Epithelial cell of proximal tubule (primary cell): ENCODE results near the gene GPALPP1. TPM values are rescaled to one million over a fixed set of nuclear protein-coding genes. Genes with fewer than 3 reads are reported as not detected.

ENCODE experiments used
- DNase-seq: peaks from one replicate; pipeline ENCODE4 v3.0.0-alpha.2; 2011; ENCODE audit warnings: low read depth
- H3K4me3 ChIP-seq: 2 replicates; pipeline ENCODE4 v1.5.1; 2011; ENCODE audit warnings: low read depth, mild to moderate bottlenecking, low read length
- total RNA-seq: library from RNA; depleted of rRNA; stranded (reverse); fragments of >200 nt; gene quantifications from 2 replicates; pipeline ENCODE4 v1.2.3, GENCODE V29; 2015
- TF ChIP-seq, protein P1 (sequence below): conservative IDR thresholded peaks from 2 replicates; pipeline ENCODE4 v1.5.1; 2012; ENCODE audit warnings: low read depth, mild to moderate bottlenecking, low read length

Gene GPALPP1
- total RNA-seq, 1 donor from 2014 or later, result 19.8 TPM

DNA sequence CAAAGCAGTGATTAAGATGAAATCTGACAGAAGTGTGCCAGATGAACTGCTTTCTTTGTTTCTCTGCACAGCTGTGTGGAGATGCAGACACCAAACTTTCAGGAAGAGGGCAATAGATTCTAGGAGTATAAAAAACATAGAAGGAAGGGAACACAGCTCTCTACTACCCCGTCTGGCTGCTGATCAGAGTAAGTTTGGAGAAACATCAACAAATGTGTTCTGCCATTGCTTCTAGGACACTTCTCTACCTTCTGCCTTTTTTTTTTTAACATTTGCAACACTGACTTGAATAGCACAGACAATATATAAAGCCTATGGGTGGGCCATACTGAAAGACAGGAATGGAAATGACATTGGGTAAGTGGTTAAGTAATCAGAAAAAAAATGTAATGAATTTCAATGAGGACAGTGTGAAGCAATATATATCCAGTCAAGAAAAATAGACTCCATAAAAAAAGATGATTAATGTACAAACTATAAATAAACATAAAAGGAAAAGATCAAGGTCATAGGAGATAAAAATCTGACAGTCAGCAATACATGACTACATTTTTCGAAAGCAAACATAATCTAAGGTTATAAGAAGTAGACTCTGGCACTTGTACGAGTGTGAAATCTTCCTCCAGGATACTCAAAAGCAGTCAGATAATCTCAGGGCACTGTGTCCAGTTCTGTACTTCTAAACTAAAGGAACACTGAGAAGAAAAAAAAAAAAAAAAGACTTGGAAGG is 21.5 kb upstream of the GPALPP1 start:
- TF ChIP-seq, protein P1, sequence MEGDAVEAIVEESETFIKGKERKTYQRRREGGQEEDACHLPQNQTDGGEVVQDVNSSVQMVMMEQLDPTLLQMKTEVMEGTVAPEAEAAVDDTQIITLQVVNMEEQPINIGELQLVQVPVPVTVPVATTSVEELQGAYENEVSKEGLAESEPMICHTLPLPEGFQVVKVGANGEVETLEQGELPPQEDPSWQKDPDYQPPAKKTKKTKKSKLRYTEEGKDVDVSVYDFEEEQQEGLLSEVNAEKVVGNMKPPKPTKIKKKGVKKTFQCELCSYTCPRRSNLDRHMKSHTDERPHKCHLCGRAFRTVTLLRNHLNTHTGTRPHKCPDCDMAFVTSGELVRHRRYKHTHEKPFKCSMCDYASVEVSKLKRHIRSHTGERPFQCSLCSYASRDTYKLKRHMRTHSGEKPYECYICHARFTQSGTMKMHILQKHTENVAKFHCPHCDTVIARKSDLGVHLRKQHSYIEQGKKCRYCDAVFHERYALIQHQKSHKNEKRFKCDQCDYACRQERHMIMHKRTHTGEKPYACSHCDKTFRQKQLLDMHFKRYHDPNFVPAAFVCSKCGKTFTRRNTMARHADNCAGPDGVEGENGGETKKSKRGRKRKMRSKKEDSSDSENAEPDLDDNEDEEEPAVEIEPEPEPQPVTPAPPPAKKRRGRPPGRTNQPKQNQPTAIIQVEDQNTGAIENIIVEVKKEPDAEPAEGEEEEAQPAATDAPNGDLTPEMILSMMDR, result peak; percentile 35
- no peak for DNase-seq
- H3K4me3 ChIP-seq, result no peak overlapping the region

DNA sequence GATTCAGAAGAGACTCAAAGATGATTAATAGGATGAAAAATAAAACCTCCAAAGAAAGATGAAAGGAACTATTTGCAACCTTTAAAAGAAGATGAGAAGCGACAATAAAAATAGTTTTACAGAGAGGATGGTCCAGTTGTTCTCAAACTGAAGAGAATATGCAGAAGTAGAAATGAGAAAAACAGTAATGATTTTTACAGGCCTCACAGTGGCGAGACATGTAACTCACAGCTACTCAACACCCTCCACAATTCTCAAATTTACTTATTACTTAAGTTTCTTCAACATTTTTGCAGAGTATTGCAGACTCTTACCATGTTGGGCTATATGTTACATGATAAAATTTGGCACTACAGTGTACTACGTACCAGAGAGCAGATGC is 20.9 kb upstream of the GPALPP1 start:
- no peak for DNase-seq
- no peak overlapping the region for H3K4me3 ChIP-seq
- TF ChIP-seq, protein P1, result no peak

DNA sequence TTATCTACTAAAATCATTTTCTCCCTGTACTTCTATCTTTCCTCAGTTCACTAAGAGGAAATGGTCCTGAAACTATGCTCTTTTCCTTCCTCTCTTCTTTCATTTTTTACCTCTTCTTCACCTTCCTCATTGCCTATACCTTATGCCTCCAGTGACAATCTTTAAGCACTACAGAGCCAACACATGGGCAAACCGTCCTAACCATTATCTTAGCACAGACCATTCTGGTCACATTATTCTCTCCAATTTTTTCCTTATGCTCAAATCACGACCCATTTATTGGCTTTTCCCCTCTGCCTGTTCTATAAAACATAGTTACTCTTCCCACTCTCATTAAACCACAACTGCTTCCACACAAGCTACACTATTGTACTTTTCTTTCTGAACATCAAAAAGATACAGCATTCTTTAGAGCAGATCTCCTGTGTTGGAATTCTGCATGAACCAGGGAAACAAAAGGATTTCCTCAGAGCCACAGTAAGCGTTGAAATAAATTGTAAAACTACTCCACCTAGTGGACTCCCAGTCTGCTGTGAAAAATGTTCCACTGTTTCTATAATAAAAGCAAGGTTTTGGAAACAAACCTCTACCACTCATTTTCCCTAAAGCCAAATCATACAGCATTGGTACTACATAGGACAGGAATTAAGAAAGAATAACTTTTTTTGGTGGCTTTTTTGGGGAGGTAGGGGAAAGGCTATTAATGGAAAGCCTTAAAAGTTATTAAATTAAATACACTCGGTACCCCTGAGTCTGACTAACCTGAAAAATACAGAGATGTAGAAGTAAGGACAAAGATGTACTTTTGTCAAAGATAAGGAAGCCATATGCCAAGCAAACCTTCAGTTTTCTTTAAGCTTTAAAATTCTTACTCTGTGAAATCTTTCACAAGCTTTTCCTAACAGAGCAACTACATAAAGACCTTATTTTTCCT is 19.5 kb upstream of the GPALPP1 start:
- DNase-seq, result peak; percentile 23
- H3K4me3 ChIP-seq, result no peak overlapping the region
- TF ChIP-seq, protein P1, result peak; percentile 82

DNA sequence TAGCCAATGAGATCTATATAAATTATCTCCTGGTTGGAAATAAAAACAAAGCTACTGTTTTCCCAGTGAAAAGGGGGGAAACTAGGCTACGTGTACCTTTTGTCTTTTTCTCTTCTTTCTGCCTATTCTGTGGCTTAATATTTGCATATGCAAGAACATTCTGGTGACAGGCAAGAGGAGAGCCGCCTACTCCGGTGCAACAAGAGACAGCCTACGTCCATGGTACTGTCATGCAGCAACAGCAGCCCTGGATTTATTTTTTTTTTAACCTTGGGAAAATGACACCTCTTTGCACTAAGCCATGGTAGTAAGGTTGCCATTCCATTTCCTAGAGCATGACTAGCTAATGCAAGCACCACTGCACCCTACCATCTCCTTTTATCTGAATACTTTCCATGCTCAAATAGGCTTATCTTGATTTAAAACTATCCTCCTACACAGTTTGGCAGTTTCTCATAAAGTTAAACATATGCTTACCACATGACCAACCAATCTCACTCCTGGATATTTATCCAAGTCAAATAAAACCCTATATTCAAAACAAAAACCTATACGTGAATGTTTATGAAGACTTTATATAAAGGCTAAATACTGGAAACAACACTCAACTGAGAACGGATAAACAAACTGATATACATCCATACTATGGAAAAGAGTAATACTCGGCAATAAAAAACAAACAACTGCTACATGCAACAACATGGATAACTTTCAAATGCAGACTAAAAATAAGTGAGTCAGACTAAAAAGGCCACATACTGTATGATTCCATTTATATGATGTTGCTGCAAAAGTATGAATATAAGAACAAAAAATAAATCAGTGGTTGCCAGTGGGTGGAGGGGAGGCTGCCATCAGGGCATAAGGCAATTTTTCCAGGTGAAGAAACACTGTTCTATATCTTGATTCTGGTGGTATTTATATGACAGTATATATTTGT is 17.4 kb upstream of the GPALPP1 start:
- H3K4me3 ChIP-seq, result no peak overlapping the region
- TF ChIP-seq, protein P1, result no peak
- no peak for DNase-seq

DNA sequence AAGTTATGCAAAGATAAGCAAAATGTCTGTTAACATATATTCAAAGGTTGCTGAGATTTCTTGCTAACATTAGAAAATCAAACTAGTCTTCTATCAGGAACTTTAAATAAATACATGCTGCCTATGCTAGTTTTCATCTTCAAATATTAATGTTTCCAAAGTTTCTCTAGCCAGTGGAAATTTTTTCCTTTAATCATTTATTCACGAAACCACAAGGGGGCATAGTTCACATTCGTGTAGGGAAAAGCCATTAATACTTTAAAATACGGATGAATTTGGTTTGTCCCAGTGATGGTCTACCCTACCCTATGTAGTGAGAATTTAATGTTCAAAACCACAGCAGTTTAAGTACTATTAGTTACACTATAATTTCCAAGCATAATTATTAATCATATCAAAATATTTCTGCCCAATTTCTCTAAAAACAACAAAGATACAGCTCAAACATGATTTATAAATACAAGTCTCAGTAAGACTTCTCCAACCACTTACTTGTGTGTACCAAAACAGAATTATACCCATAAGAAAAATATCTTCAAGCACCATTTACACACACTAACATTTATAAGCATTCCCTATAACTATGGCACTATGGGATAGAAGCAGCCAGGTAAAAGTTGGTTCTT is 16.3 kb upstream of the GPALPP1 start:
- TF ChIP-seq, protein P1, result peak; percentile 49
- DNase-seq, result no peak
- H3K4me3 ChIP-seq, result no peak overlapping the region

DNA sequence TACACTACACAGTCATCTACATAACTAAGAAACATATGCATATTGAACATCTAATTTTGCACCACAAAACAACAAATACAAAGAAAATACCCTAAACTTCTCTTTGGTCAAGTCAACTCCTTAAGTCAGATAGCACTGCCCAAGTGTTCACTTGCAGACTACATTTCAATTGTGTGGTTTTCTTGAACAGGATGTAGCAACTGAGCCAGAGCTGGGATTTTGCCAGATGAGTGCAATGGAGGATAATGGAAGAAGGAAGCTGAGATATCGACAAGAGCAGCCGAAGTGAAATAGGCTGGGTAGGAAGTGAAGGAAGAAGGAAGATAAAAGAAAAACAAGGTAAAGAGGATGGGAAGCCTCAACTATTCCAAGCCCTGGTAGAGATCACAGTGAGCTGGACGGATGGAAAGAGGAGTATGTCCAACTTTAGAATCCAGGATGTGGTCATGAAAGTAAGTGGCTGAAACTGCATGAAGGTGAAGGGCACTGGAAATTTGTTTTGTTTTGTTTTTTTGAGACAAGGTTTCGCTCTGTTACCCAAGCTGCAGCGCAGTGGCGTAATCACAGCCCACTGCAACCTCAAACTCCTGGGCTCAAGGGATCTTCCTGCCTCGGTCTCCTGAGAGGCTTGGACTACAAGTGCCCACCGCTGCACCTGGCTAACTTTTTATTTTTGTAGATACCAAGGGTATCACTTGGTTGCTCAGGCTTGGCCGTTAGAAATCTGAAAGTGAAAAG is 15.1 kb upstream of the GPALPP1 start:
- no peak overlapping the region for H3K4me3 ChIP-seq
- DNase-seq, result no peak
- TF ChIP-seq, protein P1, result no peak
